AG08396 (cell line): ENCODE data around the gene SERTAD3.
A peak's percentile ranks its signal among the peaks of the same experiment; 100 is the strongest.

Experiments used
- DNase-seq: peaks from one replicate; pipeline ENCODE4 v3.0.0; 2012; ENCODE audit warnings: low spot score, mixed read lengths

SERTAD3 gene

DNA sequence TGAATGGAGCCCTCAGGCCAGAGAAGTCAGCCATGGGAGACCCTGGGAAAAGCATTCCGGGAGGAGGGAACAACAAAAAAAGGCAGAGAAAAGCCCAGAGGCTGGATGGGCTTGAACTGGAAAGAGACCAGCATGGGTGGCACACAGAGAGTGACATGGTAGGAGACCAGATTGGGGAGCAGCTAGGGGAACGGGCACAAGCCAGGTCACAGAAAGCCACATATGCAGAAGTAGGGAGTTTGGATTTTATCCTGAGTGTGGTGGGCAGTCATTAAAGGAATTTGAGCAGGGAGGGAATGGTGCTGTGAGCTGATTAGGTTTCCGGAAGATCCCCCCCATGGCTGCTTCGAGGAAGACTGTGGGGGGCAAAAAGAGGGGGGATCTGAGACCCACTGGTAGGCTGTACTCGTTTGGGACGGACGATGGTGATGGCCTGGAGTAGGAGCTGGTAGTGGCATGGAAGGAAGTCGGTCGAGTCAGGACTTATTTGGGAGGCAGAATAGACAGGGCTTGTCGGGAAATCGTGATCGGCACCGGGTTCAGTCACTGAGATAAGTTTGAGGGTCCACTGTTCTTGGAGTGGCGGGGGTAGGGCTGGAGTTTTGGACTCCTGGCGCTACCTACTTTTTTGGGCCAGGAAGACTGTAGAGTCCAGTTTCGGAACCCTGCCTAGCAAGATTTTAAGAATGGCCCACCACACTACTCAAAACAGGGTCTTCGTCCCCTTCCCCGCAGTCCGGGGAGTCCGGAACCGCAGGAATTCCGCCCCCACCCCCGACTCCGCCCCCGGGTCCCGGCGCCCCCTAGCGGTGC lies 19.3 kb downstream of the SERTAD3 start:
- DNase-seq: no peak

DNA sequence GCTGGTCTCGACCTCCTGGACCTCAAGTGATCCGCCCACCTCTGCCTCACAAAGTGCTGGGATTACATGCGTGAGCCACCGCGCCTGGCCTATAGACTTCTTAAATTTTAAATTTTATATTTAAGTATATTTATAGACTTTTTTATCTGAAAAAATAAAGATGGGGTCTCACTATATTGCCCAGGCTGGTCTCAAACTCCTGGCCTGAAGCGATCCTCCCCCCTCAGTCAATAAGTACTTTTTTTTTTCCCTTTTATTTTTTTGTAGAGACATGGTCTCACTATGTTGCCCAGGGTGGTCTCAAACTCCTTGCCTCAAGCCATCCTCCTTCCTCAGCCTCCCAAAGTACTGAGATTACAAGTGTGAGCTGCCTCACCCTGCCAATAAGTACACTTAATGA lies 20.2 kb downstream of the SERTAD3 start:
- DNase-seq: no peak

DNA sequence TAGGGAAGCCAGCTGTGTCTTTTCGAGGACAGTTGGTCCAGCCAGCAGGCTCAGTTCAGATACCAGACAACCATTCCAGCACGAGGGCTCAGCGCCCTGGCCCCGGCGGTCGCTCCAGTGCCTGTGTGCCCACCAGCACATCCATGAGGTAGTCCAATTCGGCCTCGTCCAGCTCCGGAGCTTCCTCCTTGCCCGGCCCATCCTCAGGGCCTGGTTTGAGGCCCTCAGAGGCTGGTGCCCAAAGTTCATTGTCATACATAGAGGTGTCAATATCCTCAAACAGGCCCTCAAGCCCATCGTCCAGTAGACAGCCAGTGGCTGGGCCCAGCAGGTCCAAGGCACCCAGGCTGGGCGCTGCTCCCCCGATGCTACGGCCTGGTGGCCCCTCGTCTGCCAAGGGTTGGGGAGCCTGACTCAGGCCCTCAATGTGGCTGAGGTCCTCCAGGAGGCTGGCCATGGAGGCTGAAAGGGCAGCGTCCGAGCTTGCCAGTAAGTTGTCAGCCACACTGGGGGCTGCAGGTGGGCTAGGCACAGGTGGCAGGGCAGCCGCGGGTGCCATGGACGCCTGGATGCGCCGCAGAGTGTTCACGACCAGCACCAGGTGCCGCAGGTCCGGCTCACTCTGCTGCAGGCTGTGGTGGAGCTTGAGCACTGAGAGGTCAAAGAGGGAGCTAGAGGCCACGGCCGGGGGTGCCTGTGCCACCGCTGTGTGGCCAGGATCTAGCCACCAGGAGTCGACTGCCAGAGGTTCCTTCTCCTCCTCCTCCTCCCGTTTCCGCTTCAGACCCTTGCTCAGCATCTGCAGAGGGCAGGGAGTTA lies 21.2 kb downstream of the SERTAD3 start:
- DNase-seq: no peak

DNA sequence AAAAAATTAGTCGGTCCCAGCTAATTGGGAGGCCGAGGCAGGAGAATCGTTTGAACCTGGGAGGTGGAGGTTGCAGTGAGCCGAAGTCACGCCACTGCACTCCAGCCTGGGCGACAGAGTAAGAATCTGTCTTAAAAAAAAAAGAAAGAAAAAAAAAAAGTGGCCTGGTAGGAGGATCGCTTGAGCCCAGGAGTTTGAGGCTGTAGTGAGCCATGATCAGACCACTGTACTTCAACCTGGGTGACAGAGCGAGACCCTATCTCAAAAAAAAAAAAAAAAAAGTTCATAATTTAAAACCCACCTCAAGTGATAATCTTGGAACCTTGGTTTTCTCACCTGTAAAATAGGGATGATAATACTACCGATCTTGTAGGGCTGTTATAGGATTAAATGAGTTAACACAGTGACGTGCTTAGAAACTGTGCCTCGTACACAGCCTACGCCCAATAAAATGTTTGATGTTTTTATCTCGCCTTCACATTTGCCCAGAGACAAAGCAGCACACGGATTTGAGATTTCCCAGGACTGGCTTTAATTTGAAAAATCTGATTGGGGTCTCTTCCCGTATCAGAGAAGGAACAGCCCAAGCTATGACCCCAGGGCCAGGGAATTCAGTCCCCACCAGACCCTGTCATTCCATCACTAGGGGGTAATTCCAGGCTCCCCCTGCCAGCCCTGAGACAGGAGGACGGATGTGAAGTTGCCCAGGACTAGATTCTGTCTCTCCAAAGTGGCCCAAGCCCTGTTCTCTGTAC lies 22.0 kb downstream of the SERTAD3 start:
- no peak for DNase-seq

DNA sequence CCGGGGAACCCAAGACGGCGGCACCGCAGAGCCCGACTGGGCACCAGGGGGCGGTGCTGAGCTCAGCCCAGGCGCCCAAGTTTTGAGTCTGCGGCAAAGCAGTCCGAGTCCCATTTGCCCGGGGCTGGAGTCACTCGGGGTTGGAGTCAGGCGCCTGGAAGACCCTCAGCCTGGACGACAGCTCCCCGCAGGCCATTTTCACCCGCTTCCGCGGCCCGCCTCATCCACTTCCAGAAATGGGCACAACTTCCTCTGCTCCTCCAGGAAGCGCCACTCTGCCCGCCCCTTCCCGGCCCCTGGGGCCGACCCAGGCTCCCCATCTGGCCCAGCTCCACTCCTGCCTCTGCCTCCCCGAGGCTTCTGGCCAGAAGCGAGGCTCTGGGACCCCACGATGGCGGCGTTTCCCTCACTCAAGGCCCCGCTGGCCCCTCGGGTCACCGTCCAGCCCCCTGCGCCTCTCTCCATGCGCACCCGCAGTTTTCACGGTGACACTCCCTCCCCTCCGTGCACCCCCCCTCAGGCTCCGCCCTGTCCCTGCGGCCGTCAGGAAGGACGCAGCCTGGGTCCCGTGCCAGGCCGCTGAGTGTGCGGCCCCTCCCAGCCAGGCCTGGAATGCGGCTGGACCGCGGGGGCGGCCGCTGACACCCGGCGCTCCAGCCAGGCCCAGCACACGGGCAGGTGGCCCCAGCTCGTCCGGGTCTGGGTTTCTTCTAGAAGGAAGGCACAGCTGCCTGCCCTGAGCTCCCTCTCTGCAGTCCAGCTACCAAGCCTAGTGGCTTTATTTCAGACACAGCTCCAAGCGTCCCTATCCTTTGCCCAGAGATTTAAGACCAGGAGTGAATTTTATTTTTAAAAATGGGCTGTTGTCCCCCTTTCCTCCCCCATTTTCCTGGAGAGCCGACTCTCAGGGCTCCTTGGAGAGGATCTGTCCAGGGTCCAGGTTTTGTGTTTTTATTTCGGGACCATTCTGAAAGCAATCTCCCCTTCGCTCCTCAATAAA lies 23.1 kb downstream of the SERTAD3 start:
- peak; percentile 95 for DNase-seq

DNA sequence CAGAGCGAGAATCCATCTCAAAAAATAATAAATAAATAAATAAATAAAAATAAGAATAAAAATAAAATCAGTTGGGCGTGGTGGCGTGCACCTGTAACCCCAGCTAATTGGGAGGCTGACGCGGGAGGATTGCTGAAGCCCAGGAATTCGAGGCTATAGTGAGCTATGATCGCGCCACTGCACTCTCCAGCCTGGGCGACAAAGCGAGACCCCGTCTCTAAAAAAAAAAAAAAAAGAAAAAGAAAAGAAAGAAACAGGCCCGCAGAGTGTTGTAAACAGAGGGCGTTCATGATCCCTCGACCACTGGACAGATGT lies 23.7 kb downstream of the SERTAD3 start:
- no peak for DNase-seq

DNA sequence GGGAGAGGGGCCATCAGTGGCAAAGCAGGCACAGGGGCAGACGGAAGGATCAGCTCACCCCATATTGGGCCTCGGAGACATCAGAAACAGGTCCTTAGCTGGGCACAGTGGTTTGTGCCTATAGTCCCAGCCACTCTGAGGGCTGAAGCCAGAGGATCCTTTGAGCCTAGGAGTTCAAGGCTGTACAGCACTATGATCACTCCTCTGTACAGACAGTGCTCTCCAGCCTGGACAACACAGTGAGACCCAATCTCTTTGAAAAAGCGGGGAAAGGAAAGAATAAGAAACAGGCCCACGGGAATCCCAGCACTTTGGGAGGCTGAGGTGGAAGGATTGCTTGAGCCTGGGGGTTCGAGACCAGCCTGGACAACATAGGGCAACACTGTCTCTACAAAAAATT lies 24.4 kb downstream of the SERTAD3 start:
- DNase-seq: no peak

DNA sequence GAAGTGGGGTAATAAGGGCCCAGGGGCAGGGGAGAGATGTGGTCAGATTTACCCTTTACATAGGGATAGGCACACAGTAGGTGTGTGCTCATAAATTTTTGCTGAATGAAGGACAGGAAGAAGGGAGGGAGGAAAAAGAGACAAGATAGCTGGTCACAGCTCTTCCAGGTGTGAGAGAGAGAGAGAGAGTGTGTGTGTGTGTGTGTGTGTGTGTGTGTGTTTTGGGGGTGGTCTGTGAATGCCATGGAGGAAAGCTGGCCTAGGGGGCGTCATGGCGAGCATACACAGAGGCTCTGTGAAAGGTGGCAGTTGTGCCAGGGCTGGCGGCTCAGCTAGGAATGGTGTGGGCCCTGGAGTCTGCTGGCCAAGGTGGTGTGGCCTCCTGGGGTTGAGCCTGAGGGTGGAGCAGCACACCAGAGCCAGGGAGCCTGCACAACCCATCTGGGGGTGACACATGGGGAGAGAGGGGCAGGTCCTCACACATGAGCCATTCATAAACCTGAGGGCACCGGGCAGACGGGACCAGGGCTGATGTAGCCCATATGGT lies 25.0 kb downstream of the SERTAD3 start:
- no peak for DNase-seq

DNA sequence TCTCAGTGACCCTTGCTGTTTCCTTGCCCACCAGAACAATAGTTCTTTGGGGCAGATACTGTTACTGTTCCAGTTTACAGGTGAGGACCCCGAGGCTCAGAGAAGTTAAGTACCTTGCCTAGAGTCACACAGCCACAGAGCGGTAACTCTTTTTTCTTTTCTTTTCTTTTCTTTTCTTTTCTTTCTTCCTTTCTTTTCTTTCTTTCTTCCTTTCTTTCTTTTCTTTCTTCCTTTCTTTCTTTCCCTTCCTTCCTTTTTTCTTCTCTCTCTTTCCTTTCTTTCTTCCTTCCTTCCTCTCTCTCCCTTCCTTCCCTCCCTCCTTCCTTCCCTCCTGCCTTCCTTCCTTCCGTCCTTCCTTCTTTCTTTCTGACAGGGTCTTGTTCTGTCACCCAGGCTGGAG lies 26.1 kb downstream of the SERTAD3 start:
- DNase-seq: no peak

DNA sequence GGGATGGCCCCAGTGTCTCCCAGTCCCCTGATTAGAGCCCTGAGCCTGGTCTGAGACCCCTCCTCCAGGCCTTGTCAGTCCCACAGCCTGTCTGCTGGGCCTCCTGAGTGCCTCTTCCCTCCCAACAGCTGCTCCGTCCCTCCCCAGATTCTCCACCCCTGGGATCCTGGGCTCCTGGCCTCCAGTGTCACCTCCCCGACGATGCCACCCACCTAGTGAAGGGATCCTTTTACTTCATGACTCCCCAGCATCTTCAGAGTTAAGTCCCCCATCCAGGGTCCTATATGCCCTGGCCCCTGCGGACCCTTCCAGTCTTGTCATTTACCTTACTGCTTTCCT lies 26.5 kb downstream of the SERTAD3 start:
- DNase-seq: no peak

DNA sequence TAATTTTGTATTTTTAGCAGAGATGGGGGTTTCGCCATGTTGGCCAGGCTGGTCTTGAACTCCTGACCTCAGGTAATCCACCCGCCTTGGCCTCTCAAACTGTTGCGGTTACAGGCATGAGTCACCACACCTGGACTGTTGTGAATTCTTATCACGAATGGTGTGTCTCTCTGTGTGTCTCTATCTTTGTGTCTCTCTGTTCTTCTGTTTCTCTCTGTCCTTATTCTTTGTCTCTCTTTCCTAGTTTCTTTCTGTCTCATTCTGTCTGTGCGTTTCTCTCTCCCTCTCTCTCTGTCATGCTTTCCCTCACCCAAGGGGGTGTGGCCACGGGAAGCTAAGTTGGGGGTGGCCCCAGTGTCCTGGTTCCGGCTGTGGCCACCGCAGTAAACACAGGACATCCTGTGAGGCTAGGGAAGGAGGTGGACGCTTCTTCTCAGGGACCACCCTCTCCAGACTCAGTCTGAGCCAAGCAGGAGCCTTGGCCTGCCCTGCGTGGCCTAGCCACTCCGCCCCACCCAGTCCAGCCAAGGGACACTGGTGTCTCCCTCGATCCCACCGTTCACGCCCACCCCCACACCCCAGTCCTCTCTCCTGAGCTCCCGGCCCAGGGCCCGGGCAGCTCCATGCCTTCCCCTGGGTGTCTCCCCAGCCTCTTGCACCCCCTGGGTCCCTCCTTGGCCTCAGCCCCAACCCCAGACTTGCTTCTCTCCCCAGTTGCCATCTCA lies 27.1 kb downstream of the SERTAD3 start:
- peak; percentile 37 for DNase-seq

DNA sequence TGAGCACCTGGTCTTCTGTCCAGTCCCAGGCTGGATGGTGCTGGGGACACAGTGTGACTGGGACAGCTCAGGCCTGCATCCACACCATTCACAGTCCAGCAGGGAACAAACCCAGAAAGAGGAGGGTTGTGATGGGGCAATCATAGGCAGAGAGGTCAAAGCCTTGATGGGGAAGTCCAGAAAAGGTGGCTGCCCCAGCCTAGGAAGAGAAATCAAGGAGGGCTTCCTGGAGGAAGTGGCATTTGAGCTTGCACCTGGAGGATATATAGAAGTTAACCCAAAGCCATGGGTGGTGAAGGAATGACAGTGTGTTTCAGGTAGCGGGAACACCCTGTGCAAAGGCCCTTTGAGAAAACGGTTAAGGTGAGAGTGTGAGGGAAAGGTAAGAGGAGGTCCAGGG lies 28.4 kb downstream of the SERTAD3 start:
- DNase-seq: no peak

DNA sequence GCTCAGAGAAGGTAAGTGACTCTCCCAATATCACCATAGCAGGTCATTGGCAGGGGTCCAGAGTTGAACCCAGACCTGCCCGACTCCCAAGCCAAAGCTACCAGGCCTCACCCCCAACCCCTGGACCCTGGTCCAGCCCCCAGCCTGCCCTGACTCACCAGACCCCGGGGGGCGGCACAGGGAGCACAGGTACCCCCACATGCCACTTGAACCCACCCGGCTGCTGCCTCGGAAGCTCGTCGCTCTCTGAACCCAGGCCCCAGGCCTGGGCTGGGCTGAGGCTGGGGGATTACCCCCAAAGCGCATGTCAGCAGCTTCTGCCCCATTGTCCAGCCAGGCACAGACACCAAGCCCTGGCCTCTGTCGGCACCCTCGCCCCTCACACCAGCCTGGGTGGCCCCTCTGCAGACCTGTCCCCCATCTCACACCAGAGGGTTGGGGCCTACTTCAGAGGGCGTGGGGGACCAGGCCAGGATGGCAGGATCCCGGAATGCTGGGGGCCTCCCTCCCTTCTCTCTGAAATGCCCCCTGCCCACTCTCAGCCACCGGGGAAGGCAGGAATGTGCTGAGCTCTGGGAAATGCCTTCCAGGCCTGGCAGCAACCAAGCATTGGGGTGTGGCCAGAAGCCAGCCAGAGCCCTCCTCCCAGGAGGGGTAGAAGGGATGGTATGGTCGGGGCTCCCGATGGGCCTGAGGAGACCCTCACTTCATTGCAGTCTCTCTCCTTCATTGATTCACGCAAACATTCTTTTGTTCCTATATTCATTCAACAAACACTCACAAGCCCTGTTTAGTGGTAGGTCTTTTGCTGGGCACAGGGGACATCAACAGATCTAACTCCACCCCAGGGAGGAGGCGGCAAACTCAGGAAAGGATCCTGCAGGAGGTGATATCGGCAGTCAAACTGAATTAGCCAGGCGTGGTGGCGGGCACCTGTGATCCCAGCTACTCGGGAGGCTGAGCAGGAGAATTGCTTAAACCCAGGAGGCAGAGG lies 29.3 kb downstream of the SERTAD3 start:
- DNase-seq: no peak

DNA sequence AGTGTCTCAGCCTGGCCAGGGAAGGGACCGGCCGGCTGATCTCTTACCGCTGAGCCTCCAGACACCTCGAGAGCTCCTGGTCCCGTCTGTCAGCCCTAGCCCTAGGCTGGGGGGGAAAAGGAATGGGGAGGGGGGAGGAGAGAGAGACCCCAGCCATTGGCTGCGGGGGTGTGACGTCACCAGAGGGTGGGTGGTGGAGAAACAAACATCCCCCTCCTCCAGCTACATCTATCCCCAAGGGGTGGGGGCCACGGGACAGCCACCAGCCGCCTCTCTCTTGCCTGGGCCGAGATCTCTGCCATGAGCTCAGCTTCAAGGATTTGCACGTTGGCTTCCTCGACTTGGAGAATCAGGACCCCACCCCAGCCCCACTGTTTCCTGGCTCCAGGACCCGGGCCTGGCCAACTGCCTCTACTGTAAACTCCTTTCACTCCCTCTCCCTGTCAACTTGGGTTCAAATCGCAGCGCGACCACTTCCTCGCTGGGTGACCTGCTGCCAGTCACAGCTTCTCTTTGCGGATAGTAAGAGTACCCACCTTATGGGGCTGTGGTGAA lies 30.8 kb downstream of the SERTAD3 start, which contains the start of gene PRX:
TSS of gene PRX (minus strand) at position 88 of the 555 bp plus-strand sequence. CDS start 5,446 bp downstream, outside the sequence.
- DNase-seq: no peak

DNA sequence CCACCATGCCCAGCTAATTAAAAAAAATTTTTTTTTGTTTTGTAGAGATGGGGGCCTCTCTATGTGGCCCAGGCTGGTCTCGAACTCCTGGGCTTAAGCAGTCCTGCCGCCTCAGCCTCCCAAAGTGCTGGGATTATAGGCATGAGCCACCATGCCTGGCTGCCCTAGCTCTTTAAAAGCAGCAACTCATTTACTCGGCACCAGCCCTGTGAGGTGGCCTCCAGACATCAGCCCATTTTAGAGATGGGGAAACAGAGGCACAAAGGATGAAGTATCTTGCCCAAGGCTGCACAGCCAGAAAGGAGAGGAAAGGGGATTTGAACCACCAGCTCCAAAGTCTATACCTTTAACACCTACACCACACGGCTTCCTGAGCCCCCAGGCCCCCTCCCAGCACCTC lies 31.3 kb downstream of the SERTAD3 start:
- DNase-seq: no peak

DNA sequence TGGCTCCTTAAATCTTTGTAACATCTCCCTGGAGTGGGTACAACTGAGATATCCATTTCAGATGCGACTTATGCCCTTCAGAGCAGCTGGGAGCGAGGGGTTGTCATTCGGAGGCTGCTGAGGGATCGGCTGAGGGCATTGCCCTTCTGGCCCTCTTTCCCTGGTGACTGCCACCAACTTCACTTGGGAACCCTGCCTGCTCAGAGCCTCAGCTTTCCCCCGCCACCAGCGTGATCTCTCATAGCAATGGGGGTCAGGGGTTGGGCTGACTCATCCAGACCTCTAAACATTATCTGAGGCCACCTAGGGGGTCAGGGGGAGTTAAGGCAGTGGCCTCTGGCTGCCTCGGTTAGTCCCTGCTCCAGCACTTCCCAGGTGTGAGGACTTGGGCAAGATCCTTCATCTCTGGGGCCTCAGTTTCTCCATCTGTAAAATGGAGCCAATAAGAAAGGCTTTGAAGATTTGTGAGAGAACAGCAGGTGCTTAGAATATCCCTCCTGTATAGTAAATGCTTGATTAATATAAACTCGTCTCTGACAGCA lies 32.1 kb downstream of the SERTAD3 start:
- DNase-seq: no peak

DNA sequence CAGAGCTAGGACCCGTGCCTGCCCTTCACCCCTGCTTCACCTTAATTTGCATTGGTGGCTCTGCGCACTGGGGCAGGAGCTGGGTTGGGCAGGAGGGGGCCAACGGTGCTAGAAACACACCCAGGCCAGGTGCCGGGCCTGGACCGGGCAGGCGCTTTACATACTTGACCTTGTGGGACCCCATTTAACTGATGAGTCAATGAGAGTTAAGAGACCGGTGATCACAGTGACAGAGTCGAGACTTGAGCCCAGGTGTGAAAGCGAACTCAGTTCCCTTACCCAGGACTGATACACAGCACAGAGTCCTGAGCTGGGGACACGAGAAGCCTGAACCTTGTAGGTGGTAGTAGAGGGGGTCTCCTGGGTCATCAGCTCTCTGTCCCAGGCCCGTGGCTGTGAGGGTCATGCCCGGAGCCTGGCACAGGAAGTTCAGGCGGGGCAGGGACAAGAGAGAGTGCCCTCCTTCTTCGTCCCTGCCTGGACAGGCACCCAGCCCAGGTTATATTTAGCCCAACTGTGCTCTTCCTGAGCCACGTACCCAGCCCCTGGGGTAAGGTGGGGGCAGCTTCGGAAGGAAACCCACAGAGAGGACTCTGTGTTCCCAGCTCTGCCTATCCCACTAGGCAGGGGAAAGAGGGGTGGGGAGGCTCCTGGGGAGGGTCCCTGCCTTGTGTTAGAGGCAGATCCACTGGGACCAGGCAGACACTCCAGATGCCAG lies 32.9 kb downstream of the SERTAD3 start:
- no peak for DNase-seq

DNA sequence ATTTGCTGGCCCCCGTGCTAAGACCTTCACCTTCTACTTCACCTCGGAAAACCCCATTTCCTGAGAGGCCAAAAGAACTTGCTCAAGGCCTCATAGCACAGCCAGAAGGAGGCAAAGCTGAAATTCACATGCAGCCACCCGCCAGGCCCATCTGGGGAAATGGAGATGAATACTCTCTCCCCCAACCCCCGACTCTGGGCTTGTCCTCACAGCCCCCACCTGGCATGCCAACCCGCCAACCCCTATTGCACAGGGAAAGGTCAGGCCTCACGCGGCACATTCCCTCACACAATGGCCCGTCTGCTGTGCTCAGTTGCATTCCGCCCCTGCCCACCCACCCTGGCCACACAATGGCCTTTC lies 34.1 kb downstream of the SERTAD3 start:
- DNase-seq: no peak
